CD14-positive monocyte (primary cell): Measurements from ENCODE around the gene HOXC11. TPM values are rescaled to one million over a fixed set of nuclear protein-coding genes. Genes with fewer than 3 reads are reported as not detected.
A peak's percentile ranks its signal among the peaks of the same experiment; 100 is the strongest.

ENCODE experiments used
- DNase-seq, 3 donors: peaks; one replicate each; pipeline ENCODE4 v3.0.0-alpha.2; 2011 to 2022
- H2AFZ ChIP-seq: 2 replicates; pipeline ENCODE4 v1.6.0; 2012; ENCODE audit warnings: mild to moderate bottlenecking, low read depth, low read length, inconsistent platforms; ENCODE audit not compliant: insufficient read depth, poor library complexity, severe bottlenecking
- H3K27ac ChIP-seq, 2 donors: 1 replicate in 1 of 2; 2 replicates in 1 of 2; pipeline ENCODE4 v1.5.1; 2012 to 2013; ENCODE audit warnings: low read length in 2 of 2, control low read depth in 1 of 2, inconsistent platforms in 1 of 2, low read depth in 1 of 2, mild to moderate bottlenecking in 1 of 2
- H3K27me3 ChIP-seq, 2 donors: one replicate each; pipeline versions ENCODE4 v1.6.0 to v1.6.1; 2011 to 2013; ENCODE audit warnings: low read length in 2 of 2; ENCODE audit not compliant: control insufficient read depth in 2 of 2, insufficient read depth in 2 of 2
- H3K36me3 ChIP-seq, 2 donors: replicated peaks in 1 of 2; 1 replicate in 1 of 2; 2 replicates in 1 of 2; pipeline versions ENCODE4 v1.5.1 to v1.6.1; 2012 to 2013; ENCODE audit warnings: low read length in 2 of 2, control low read depth in 1 of 2, inconsistent platforms in 1 of 2, mild to moderate bottlenecking in 1 of 2; ENCODE audit not compliant: insufficient read depth in 2 of 2, control insufficient read depth in 1 of 2
- H3K4me1 ChIP-seq, 2 donors: 1 replicate in 1 of 2; 2 replicates in 1 of 2; pipeline versions ENCODE4 v1.5.1 to v1.6.1; 2012 to 2013; ENCODE audit warnings: low read length in 2 of 2, control low read depth in 1 of 2, inconsistent platforms in 1 of 2, mild to moderate bottlenecking in 1 of 2, moderate library complexity in 1 of 2; ENCODE audit not compliant: insufficient read depth in 2 of 2, control insufficient read depth in 1 of 2
- H3K4me2 ChIP-seq: replicated peaks from 2 replicates; pipeline ENCODE3; 2012; ENCODE audit warnings: low read length, moderate library complexity, mild to moderate bottlenecking; ENCODE audit not compliant: poor library complexity, severe bottlenecking; ENCODE audit errors: extremely low read depth
- H3K4me3 ChIP-seq, 3 experiments: fragments of 200-600 bp in 1 of 3; sonication (generic) in 1 of 3; replicated peaks in 1 of 3; 1 replicate in 2 of 3; 2 replicates in 1 of 3; pipeline ENCODE4 v1.5.1; 2011 to 2013; ENCODE audit warnings: low read length in 3 of 3, mild to moderate bottlenecking in 3 of 3, control low read depth in 2 of 3, low read depth in 2 of 3, inconsistent platforms in 1 of 3, moderate library complexity in 1 of 3
- H3K79me2 ChIP-seq: 2 replicates; pipeline ENCODE4 v1.6.0; 2012; ENCODE audit warnings: mild to moderate bottlenecking, control low read depth, inconsistent platforms, low read length, moderate library complexity; ENCODE audit not compliant: insufficient read depth
- H3K9ac ChIP-seq: 2 replicates; pipeline ENCODE4 v1.6.0; 2017; ENCODE audit warnings: low read length, mild to moderate bottlenecking; ENCODE audit not compliant: insufficient read depth, poor library complexity, severe bottlenecking
- H3K9me3 ChIP-seq, 2 donors: replicated peaks in 1 of 2; 1 replicate in 1 of 2; 2 replicates in 1 of 2; pipeline versions ENCODE4 v1.5.1 to v1.6.1; 2012 to 2013; ENCODE audit warnings: low read length in 2 of 2, control low read depth in 1 of 2; ENCODE audit not compliant: control insufficient read depth in 1 of 2, insufficient read depth in 1 of 2
- H4K20me1 ChIP-seq: 2 replicates; pipeline ENCODE4 v1.6.0; 2012; ENCODE audit warnings: mild to moderate bottlenecking, low read length, control low read depth, moderate library complexity; ENCODE audit not compliant: insufficient read depth
- H3K27ac Mint-ChIP-seq, 7 donors: one replicate each; pipeline ENCODE4 v1.8.0; 2020; ENCODE audit warnings: mild to moderate bottlenecking in 7 of 7, mixed read lengths in 7 of 7, moderate library complexity in 6 of 7, inconsistent platforms in 2 of 7
- H3K27me3 Mint-ChIP-seq, 3 donors: one replicate each; pipeline ENCODE4 v1.8.0; 2021 to 2022; ENCODE audit warnings: low read depth in 3 of 3, mild to moderate bottlenecking in 3 of 3, mixed read lengths in 3 of 3, moderate library complexity in 3 of 3, inconsistent platforms in 1 of 3
- H3K36me3 Mint-ChIP-seq, 2 donors: one replicate each; pipeline ENCODE4 v1.8.0; 2020; ENCODE audit warnings: mixed read lengths in 2 of 2, inconsistent platforms in 1 of 2, mild to moderate bottlenecking in 1 of 2
- H3K4me1 Mint-ChIP-seq: one replicate; pipeline ENCODE4 v1.8.0; 2020; ENCODE audit warnings: mild to moderate bottlenecking, mixed read lengths
- H3K4me3 Mint-ChIP-seq, 2 donors: one replicate each; pipeline ENCODE4 v1.8.0; 2020; ENCODE audit warnings: mild to moderate bottlenecking in 2 of 2, mixed read lengths in 2 of 2, moderate library complexity in 1 of 2
- H3K9me3 Mint-ChIP-seq, 7 donors: one replicate each; pipeline ENCODE4 v1.8.0; 2020 to 2022; ENCODE audit warnings: mixed read lengths in 7 of 7, mild to moderate bottlenecking in 6 of 7, moderate library complexity in 6 of 7, inconsistent platforms in 2 of 7
- CTCF ChIP-seq: fragments of 200-600 bp; IDR thresholded peaks from one replicate; pipeline ENCODE4 v1.8.0; 2022; ENCODE audit warnings: antibody characterized with exemption, mild to moderate bottlenecking
- WGBS: methylation state at CpG from one replicate; pipeline ENCODE4 v1.1.5; 2013; ENCODE audit warnings: missing lambda C conversion rate; ENCODE audit not compliant: insufficient coverage; 5-methylcytosine and 5-hydroxymethylcytosine counted together
- intact Hi-C, 2 donors: fragments of 100-400 bp; cut with micrococcal nuclease; formaldehyde crosslinking; loops; one replicate each; pipeline versions ENCODE4 v1.15.0 to v1.15.1; 2023
- polyA plus RNA-seq, 3 donors: library from polyadenylated mRNA; depleted of rRNA in 1 of 3; unstranded in 2 of 3; stranded (reverse) in 1 of 3; fragments of 300-500 nt in 2 of 3; fragments of >200 nt in 1 of 3; fragmentation: Illumina TruSeq in 2 of 3; gene quantifications; 1 replicate in 2 of 3; 2 replicates in 1 of 3; pipeline ENCODE4 v1.2.3, GENCODE V29; 2012 to 2021

The HOXC11 gene
- polyA plus RNA-seq, 3 donors = not detected

DNA sequence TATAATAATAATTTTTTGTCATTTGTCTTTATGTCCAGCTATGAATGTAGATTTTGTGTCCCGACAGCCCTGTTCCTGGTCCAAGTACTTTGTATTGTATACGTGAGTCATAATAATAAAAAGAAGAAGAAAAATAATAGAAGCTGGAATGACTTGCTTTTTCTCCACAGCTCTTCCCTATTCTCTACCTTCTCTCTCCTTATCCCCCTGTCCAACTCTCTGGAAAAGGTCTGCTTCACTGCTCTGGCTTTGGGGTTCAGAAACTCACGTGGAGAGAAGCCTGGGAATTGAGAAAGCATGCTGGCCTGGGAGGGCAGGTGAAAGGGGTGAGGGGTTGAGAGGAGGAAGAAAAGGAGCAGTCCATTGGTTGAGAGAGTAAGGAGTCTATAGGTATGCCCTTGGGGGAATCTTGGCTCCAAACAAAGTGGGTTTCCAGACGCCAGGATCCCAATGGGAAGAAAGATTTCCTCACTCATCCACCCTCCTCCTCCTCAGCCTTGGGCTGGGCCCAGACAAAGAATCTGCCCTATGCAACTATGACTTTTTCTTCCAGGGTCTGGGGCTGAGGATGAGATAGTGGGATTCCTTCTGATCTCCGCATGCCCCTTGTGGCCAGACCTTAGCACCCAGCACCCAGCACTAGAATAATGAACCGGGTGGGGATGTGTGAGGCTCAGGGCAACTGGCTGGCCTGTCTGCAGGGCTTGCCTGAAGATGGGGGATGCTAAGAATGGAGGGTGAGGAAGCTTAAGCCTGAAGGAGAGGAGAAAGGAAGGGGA is 39.9 kb downstream of the HOXC11 start:
- intact Hi-C loops = no loop called here
- Mint-ChIP-seq H3K4me3 (peak overlapping the region in 1 of 2 donors; percentile 49), H3K27me3 (peaks cover 97 to 98% (median 98%) of the 10 kb centered on the region in 3 donors), H3K27ac (peak overlapping the region in 1 of 7 donors; percentile 53), H3K36me3 (peaks cover 2 to 6% of the 10 kb centered on the region in 2 donors), H3K9me3 (peaks cover 0 to 49% (median 15%) of the 10 kb centered on the region in 7 donors), H3K4me1 (peaks cover 28% of the 10 kb centered on the region)
- Histone ChIP-seq H3K4me2 (no peak overlapping the region), H3K9ac (no peak overlapping the region), H4K20me1 (no peaks in the 10 kb centered on the region), H3K9me3 (peaks cover 1 to 43% of the 10 kb centered on the region in 2 donors), H3K4me3 (no peak overlapping the region), H2AFZ (no peak overlapping the region), H3K4me1 (peaks cover 5 to 7% of the 10 kb centered on the region in 2 donors), H3K27ac (no peak overlapping the region), H3K36me3 (no peaks in the 10 kb centered on the region), H3K27me3 (peaks cover 93 to 99% of the 10 kb centered on the region in 2 donors), H3K79me2 (no peaks in the 10 kb centered on the region)
- no peak for TF ChIP-seq CTCF
- no peak for DNase-seq
- no CpG with 5 or more reads among the region's 6 CpGs for WGBS

DNA sequence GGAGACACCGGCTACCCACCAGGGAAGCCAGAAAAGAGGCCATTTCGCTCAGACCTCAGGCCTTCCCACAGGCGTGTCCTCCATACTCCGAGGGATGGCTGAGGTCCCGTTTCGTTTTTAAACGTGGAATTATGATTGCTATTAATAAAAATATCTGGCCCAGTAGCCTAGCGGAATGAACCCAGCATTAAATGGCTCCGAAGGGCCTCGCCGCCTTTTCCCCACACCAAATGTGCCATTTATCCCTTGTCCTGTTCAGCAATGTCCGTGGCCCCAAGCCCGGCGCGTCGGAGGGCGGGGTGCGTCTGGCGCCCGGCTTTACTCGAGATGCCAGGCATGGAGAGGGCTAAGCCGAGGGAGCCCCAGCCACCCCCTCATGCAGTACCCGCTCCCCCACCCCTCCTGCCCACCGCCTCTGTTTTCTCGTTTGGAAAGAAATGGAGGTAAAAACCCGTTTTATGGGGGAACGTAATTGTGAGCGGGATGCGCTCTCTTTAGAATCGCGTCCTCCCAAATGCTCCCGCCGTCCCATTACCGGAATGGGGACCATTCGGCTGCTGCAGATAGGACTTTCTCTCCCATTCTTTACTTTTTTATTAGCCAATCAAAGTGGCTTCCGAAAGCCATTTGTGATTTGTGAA is 41.6 kb downstream of the HOXC11 start:
- no peaks in the 10 kb centered on the region for H3K79me2 ChIP-seq
- Mint-ChIP-seq H3K27ac (no peak overlapping the region), H3K9me3 (peaks cover 0 to 50% (median 16%) of the 10 kb centered on the region in 7 donors), H3K27me3 (peaks cover 96 to 100% (median 99%) of the 10 kb centered on the region in 3 donors), H3K4me1 (peaks cover 32% of the 10 kb centered on the region), H3K36me3 (peaks cover 2 to 7% of the 10 kb centered on the region in 2 donors), H3K4me3 (peak overlapping the region in 1 of 2 donors; percentile 84)
- no peak overlapping the region for H3K4me2 ChIP-seq
- H4K20me1 ChIP-seq = no peaks in the 10 kb centered on the region
- no peak overlapping the region for H2AFZ ChIP-seq
- peaks cover 14 to 16% of the 10 kb centered on the region in 2 donors for H3K4me1 ChIP-seq
- 9% methylated on average over 15 of the region's 36 CpGs for WGBS
- H3K36me3 ChIP-seq = no peaks in the 10 kb centered on the region
- no peak overlapping the region for H3K27ac ChIP-seq
- no peak for DNase-seq
- H3K9ac ChIP-seq = no peak overlapping the region
- peak overlapping the region in 1 of 3 experiments; percentile 23 for H3K4me3 ChIP-seq
- peaks cover 96 to 100% of the 10 kb centered on the region in 2 donors for H3K27me3 ChIP-seq
- H3K9me3 ChIP-seq = peaks cover 10 to 42% of the 10 kb centered on the region in 2 donors
- TF ChIP-seq CTCF = no peak
- intact Hi-C loops = no loop called here
